Epithelial cell of esophagus (primary cell): ENCODE measurements around the gene ZNF687.

Experiments
- DNase-seq: peaks from one replicate; pipeline ENCODE4 v3.0.0; 2010; ENCODE audit warnings: low read depth
- H3K4me3 ChIP-seq: 2 replicates; pipeline ENCODE4 v1.5.1; 2011; ENCODE audit warnings: mild to moderate bottlenecking, low read length, control low read depth
- CTCF ChIP-seq: IDR thresholded peaks from 2 replicates; pipeline ENCODE4 v1.5.1; 2011; ENCODE audit warnings: low read depth, mild to moderate bottlenecking, low read length, control low read depth, inconsistent platforms; ENCODE audit not compliant: insufficient read depth; ENCODE audit errors: missing control alignments

Gene ZNF687, protein sequence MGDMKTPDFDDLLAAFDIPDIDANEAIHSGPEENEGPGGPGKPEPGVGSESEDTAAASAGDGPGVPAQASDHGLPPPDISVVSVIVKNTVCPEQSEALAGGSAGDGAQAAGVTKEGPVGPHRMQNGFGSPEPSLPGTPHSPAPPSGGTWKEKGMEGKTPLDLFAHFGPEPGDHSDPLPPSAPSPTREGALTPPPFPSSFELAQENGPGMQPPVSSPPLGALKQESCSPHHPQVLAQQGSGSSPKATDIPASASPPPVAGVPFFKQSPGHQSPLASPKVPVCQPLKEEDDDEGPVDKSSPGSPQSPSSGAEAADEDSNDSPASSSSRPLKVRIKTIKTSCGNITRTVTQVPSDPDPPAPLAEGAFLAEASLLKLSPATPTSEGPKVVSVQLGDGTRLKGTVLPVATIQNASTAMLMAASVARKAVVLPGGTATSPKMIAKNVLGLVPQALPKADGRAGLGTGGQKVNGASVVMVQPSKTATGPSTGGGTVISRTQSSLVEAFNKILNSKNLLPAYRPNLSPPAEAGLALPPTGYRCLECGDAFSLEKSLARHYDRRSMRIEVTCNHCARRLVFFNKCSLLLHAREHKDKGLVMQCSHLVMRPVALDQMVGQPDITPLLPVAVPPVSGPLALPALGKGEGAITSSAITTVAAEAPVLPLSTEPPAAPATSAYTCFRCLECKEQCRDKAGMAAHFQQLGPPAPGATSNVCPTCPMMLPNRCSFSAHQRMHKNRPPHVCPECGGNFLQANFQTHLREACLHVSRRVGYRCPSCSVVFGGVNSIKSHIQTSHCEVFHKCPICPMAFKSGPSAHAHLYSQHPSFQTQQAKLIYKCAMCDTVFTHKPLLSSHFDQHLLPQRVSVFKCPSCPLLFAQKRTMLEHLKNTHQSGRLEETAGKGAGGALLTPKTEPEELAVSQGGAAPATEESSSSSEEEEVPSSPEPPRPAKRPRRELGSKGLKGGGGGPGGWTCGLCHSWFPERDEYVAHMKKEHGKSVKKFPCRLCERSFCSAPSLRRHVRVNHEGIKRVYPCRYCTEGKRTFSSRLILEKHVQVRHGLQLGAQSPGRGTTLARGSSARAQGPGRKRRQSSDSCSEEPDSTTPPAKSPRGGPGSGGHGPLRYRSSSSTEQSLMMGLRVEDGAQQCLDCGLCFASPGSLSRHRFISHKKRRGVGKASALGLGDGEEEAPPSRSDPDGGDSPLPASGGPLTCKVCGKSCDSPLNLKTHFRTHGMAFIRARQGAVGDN

GRCh38 chr1:151281969-151282882 is at the start of gene ZNF687:
Gene ZNF687 (plus strand): TSS chr1:151282299. CDS start chr1:151286292, 3,993 bp downstream.
- TF ChIP-seq CTCF, result no peak
- peak within 1 kb of the TSS; percentile 53 for H3K4me3 ChIP-seq
- peak; percentile 100 for DNase-seq

GRCh38 chr1:151235235-151235634 is 46.9 kb upstream of the ZNF687 start:
- no peak overlapping the region for H3K4me3 ChIP-seq
- no peak for TF ChIP-seq CTCF
- no peak for DNase-seq

GRCh38 chr1:151237678-151238466 is 44.2 kb upstream of the ZNF687 start:
- DNase-seq, result no peak
- no peak for TF ChIP-seq CTCF
- H3K4me3 ChIP-seq, result no peak overlapping the region

- H3K4me3 ChIP-seq, result no peak overlapping the region
- no peak for TF ChIP-seq CTCF
- peak; percentile 44 for DNase-seq
These were observed 43.7 kb upstream of the ZNF687 start for GRCh38 chr1:151238467-151238739.

DNA sequence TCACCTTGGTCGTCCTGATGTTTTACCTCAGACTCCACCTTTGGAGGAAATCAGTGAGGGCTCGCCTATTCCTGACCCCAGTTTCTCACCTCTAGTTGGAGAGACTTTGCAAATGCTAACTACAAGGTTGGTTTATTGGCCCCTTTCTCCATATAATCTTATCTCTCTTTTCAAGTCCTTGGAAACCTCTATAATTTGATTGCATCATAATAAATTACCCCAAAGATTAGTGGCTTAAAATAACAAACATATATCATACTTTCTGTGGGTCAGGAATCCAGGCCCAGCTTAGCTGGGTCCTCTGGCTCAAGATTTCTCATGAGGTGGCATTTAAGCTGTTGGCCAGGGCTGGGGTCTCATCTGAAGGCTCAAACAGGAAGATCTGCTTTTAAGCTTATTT is 39.7 kb upstream of the ZNF687 start:
- no peak for DNase-seq
- TF ChIP-seq CTCF, result no peak
- no peak overlapping the region for H3K4me3 ChIP-seq
